Measurements from ENCODE around the gene BLNK.

- TF ChIP-seq POLR2A (IDR thresholded peaks at IDR 0.05) (no peak), CTCF (IDR thresholded peaks at IDR 0.05) (no peak)
These were observed 118.3 kb downstream of the BLNK start for GRCh38 chr10:96153070-96153469.

All from body of pancreas (tissue), 4 donors.